PFSK-1 (cell line): ENCODE data around the gene GNB1.

ENCODE experiments used
- POLR2AphosphoS5 ChIP-seq: IDR thresholded peaks from 2 replicates; pipeline ENCODE4 v1.6.1; 2012; ENCODE audit warnings: low read depth, mild to moderate bottlenecking, control low read depth, low read length, moderate library complexity
- TAF1 ChIP-seq: IDR thresholded peaks from 2 replicates; pipeline ENCODE4 v1.6.1; 2012; ENCODE audit warnings: low read length, control low read depth, borderline replicate concordance; ENCODE audit not compliant: insufficient read depth

DNA sequence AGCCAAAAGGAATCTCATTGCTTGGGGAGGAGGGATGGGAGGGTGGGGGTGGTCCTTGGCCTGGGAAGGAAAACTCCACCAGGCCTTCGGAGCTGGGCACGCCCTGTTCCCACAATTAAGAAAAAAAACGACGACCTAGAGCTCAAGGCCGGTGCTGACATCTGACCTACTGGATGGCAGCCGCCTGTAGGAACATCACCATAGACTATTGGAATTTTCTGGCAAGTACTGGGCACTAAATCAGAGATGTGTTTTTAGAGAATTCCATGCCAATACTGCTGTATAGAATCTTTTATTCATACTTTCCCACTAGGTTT is 113.3 kb downstream of the GNB1 start:
- no peak for TF ChIP-seq TAF1
- no peak for TF ChIP-seq POLR2AphosphoS5
